B cell (primary cell): Measurements from ENCODE around the gene ICAM3. TPM values are rescaled to one million over a fixed set of nuclear protein-coding genes. Genes with fewer than 3 reads are reported as not detected.
"Not testable (repeated sequence)": the region's sequence is repeated elsewhere in the genome, so short reads cannot be mapped to it uniquely, and the experiment has no call there.

Experiments used
- ATAC-seq: fragments of 200-7000 bp; cut with Tn5 transposase; one replicate; pipeline ENCODE4 v1.10.0; 2021; ENCODE audit warnings: low read depth, mild to moderate bottlenecking, moderate number of reproducible peaks, moderate library complexity
- CTCF ChIA-PET: fragments of 350-600 bp; sonication (Branson Sonifier 250); formaldehyde crosslinking; loops from one replicate; lab custom pipeline; 2021; ENCODE audit warnings: antibody characterized with exemption, inconsistent platforms; lab: Charles Lee
- POLR2A ChIA-PET: fragments of 350-600 bp; sonication (Branson Sonifier 250); formaldehyde crosslinking; loops from one replicate; lab custom pipeline; 2021; ENCODE audit warnings: antibody characterized with exemption; lab: Charles Lee
- DNase-seq: peaks from one replicate; pipeline ENCODE4 v3.0.0; 2013
- H2AFZ ChIP-seq: 2 replicates; pipeline ENCODE4 v1.6.1; 2012; ENCODE audit warnings: mild to moderate bottlenecking, low read depth, low read length; ENCODE audit not compliant: insufficient read depth, poor library complexity, severe bottlenecking
- H3K27ac ChIP-seq, 2 donors: 1 replicate in 1 of 2; 2 replicates in 1 of 2; pipeline ENCODE4 v1.5.1; 2012 to 2013; ENCODE audit warnings: low read length in 2 of 2, mild to moderate bottlenecking in 2 of 2, moderate library complexity in 1 of 2
- H3K27me3 ChIP-seq, 4 experiments: fragments of 200-600 bp in 1 of 4; sonication (generic) in 1 of 4; replicated peaks in 1 of 4; 1 replicate in 2 of 4; 2 replicates in 2 of 4; pipeline versions ENCODE4 v1.6.1 to v1.7.0; 2013 to 2016; ENCODE audit warnings: low read length in 3 of 4, mild to moderate bottlenecking in 2 of 4, mixed read lengths in 1 of 4, moderate library complexity in 1 of 4; ENCODE audit not compliant: insufficient read depth in 4 of 4, control insufficient read depth in 3 of 4; ENCODE audit errors: control extremely low read depth in 1 of 4
- H3K36me3 ChIP-seq, 2 experiments: replicated peaks in 1 of 2; 1 replicate in 1 of 2; 2 replicates in 1 of 2; pipeline versions ENCODE4 v1.6.1 to v1.7.1; 2013; ENCODE audit warnings: low read length in 1 of 2; ENCODE audit not compliant: insufficient read depth in 2 of 2, control insufficient read depth in 1 of 2; ENCODE audit errors: control extremely low read depth in 1 of 2, extremely low read depth in 1 of 2
- H3K4me1 ChIP-seq, 2 donors: fragments of 200-600 bp in 1 of 2; sonication (generic) in 1 of 2; 1 replicate in 1 of 2; 2 replicates in 1 of 2; pipeline versions ENCODE4 v1.5.1 to v1.6.1; 2013 to 2017; ENCODE audit warnings: low read length in 2 of 2; ENCODE audit not compliant: control insufficient read depth in 2 of 2, insufficient read depth in 2 of 2
- H3K4me2 ChIP-seq: replicated peaks from 2 replicates; pipeline ENCODE3; 2012; ENCODE audit warnings: mild to moderate bottlenecking, low read depth, low read length; ENCODE audit not compliant: poor library complexity, severe bottlenecking
- H3K4me3 ChIP-seq, 5 experiments: fragments of 200-600 bp in 1 of 5; sonication (generic) in 1 of 5; 1 replicate in 3 of 5; 2 replicates in 2 of 5; pipeline versions ENCODE4 v1.5.1 to v1.7.0; 2011 to 2016; ENCODE audit warnings: low read length in 4 of 5, mild to moderate bottlenecking in 4 of 5, low read depth in 2 of 5, control low read depth in 1 of 5, moderate library complexity in 1 of 5; ENCODE audit not compliant: insufficient read depth in 1 of 5; ENCODE audit errors: control extremely low read depth in 1 of 5, extremely low read depth in 1 of 5
- H3K79me2 ChIP-seq: fragments of 200-600 bp; sonication (generic); one replicate; pipeline ENCODE4 v1.6.0; 2016; ENCODE audit warnings: low read length; ENCODE audit not compliant: control insufficient read depth, insufficient read depth
- H3K9ac ChIP-seq: fragments of 200-600 bp; sonication (generic); 2 replicates; pipeline ENCODE4 v1.6.1; 2017; ENCODE audit warnings: mild to moderate bottlenecking, low read length, moderate library complexity
- H3K9me3 ChIP-seq, 3 donors: one replicate each; pipeline versions ENCODE4 v1.6.1 to v1.7.1; 2013; ENCODE audit warnings: low read length in 2 of 3; ENCODE audit not compliant: control insufficient read depth in 2 of 3, insufficient read depth in 1 of 3; ENCODE audit errors: control extremely low read depth in 1 of 3
- H4K20me1 ChIP-seq: 2 replicates; pipeline ENCODE4 v1.6.0; 2012; ENCODE audit warnings: mild to moderate bottlenecking, low read length; ENCODE audit not compliant: insufficient read depth, control insufficient read depth, poor library complexity, severe bottlenecking
- H3K27ac Mint-ChIP-seq: one replicate; pipeline ENCODE4 v1.8.0; 2021; ENCODE audit warnings: mixed read lengths
- H3K27me3 Mint-ChIP-seq: one replicate; pipeline ENCODE4 v1.8.0; 2021; ENCODE audit warnings: mixed read lengths
- H3K4me1 Mint-ChIP-seq: one replicate; pipeline ENCODE4 v1.8.0; 2021; ENCODE audit warnings: mixed read lengths
- H3K4me3 Mint-ChIP-seq: one replicate; pipeline ENCODE4 v1.8.0; 2021; ENCODE audit warnings: mixed read lengths
- H3K9me3 Mint-ChIP-seq: one replicate; pipeline ENCODE4 v1.8.0; 2022; ENCODE audit warnings: mixed read lengths; ENCODE audit not compliant: insufficient read depth
- CTCF ChIP-seq: fragments of 200-600 bp; IDR thresholded peaks from one replicate; pipeline ENCODE4 v1.8.0; 2022; ENCODE audit warnings: antibody characterized with exemption, mild to moderate bottlenecking
- EZH2 ChIP-seq: IDR thresholded peaks from 2 replicates; pipeline ENCODE4 v1.6.1; 2012; ENCODE audit warnings: borderline replicate concordance, low read depth, mild to moderate bottlenecking, moderate library complexity, low read length; ENCODE audit not compliant: insufficient read depth, poor library complexity, severe bottlenecking
- WGBS: methylation state at CpG from one replicate; pipeline ENCODE4 v1.1.5; 2013; ENCODE audit warnings: missing lambda C conversion rate; ENCODE audit not compliant: insufficient coverage; 5-methylcytosine and 5-hydroxymethylcytosine counted together
- intact Hi-C: fragments of 100-400 bp; cut with micrococcal nuclease; formaldehyde crosslinking; loops from one replicate; pipeline ENCODE4 v1.10.0; 2022
- polyA plus RNA-seq: library from polyadenylated mRNA; depleted of rRNA; stranded (reverse); fragments of >200 nt; gene quantifications from 2 replicates; pipeline ENCODE4 v1.2.3, GENCODE V29; 2012
- total RNA-seq, 2 donors: library from RNA; stranded (reverse); fragments of 120-200 nt in 1 of 2; gene quantifications; 1 replicate in 1 of 2; 2 replicates in 1 of 2; pipeline versions ENCODE4 v1.2.3 to v1.2.4, GENCODE V29; 2013 to 2022

The ICAM3 gene
- total and polyA plus RNA-seq, 2 donors (not counting 1 experiment from before 2014, with no cell fraction given) = 119 to 223 TPM

GRCh38 chr19:10368101-10368803, 28.8 kb upstream of the ICAM3 start:
- H3K27me3 ChIP-seq = no peaks in the 10 kb centered on the region
- POLR2A ChIA-PET = no interaction called here
- H3K4me1 Mint-ChIP-seq = no peaks in the 10 kb centered on the region

DNA sequence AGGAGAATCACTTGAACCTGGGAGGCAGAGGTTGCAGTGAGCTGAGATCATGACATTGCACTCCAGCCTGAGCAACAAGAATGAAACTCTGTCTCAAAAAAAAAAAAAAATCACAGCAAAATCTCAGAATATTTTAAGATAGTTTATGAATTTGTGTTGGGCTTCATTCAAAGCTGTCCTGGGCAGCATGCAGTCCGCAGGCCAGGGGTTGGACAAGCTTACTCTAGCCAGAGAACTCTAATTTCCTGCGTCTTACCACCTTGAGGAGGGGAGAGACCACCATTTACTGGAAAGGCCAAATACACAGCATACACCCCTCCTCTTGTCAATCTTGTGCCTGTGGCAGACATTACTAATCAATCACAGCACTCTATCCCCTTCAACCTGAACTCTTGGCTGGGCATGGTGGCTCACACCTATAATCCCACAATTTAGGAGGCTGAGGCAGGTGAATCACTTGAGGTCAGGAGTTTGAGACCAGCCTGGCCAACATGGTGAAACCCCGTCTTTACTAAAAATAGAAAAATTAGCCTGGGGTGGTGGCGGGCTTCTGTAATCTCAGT, 27.6 kb upstream of the ICAM3 start:
- H3K27ac Mint-ChIP-seq, H3K9ac ChIP-seq, H3K4me3 Mint-ChIP-seq, H3K27ac ChIP-seq, H3K9me3 ChIP-seq, H3K4me1 ChIP-seq, DNase-seq, ATAC-seq, intact Hi-C loops, H2AFZ ChIP-seq, H3K4me3 ChIP-seq, H3K27me3 Mint-ChIP-seq, H3K4me1 Mint-ChIP-seq, H3K27me3 ChIP-seq, POLR2A ChIA-PET, H3K9me3 Mint-ChIP-seq, H3K4me2 ChIP-seq: not testable (repeated sequence)
- H3K36me3 ChIP-seq = peaks cover 0 to 66% of the 10 kb centered on the region in 2 experiments
- H3K79me2 ChIP-seq = peaks cover 49% of the 10 kb centered on the region
- 100% methylated on average over 2 of the region's 4 CpGs for WGBS
- CTCF ChIA-PET = interaction anchor here (0.6 to 1.1 kb wide), 5 partner anchors 11 to 624 kb away, joined by 3 to 6 read pairs (median 3); no protein-coding TSS in a partner anchor
- peaks cover 32% of the 10 kb centered on the region for H4K20me1 ChIP-seq

More at GRCh38 chr19:10368101-10368803, 28.8 kb upstream of the ICAM3 start:
- WGBS = 94% methylated on average over 11 of the region's 15 CpGs
- intact Hi-C loops = no loop called here
- Histone ChIP-seq H3K4me2 (no peak overlapping the region), H3K27ac (no peak overlapping the region), H3K4me1 (peaks cover under 1 to 3% of the 10 kb centered on the region in 2 donors), H3K9ac (no peak overlapping the region), H3K9me3 (peaks cover 0 to 6% (median 0%) of the 10 kb centered on the region in 3 donors), H4K20me1 (peaks cover 30% of the 10 kb centered on the region), H3K36me3 (peaks cover 0 to 55% of the 10 kb centered on the region in 2 experiments), H2AFZ (no peak overlapping the region), H3K79me2 (peaks cover 50% of the 10 kb centered on the region), H3K4me3 (no peak overlapping the region)
- CTCF ChIA-PET = no interaction called here
- H3K4me3 Mint-ChIP-seq = no peak overlapping the region
- DNase-seq (no peak), ATAC-seq (no peak)
- no peak overlapping the region for H3K27ac Mint-ChIP-seq
- H3K9me3 Mint-ChIP-seq = no peaks in the 10 kb centered on the region
- H3K27me3 Mint-ChIP-seq = no peaks in the 10 kb centered on the region
- TF ChIP-seq CTCF = no peak
- TF ChIP-seq EZH2 = no peak
